Large intestine (tissue), 3 donors: ENCODE measurements around the gene CD81. TPM values are rescaled to one million over a fixed set of nuclear protein-coding genes. Genes with fewer than 3 reads are reported as not detected.

Experiments used
- DNase-seq, 2 donors: peaks; one replicate each; pipeline versions ENCODE4 v3.0.0 to v3.0.0-alpha.2; 2013
- H3K27ac ChIP-seq: one replicate; pipeline ENCODE4 v1.5.1; 2013; ENCODE audit warnings: low read length
- H3K27me3 ChIP-seq: 2 replicates; pipeline ENCODE4 v1.6.1; 2013; ENCODE audit warnings: low read length; ENCODE audit not compliant: control insufficient read depth, insufficient read depth
- H3K36me3 ChIP-seq: 2 replicates; pipeline ENCODE4 v1.6.1; 2013; ENCODE audit warnings: low read length; ENCODE audit not compliant: control insufficient read depth, insufficient read depth
- H3K4me1 ChIP-seq: one replicate; pipeline ENCODE4 v1.6.1; 2013; ENCODE audit warnings: low read length; ENCODE audit not compliant: control insufficient read depth, insufficient read depth
- H3K4me3 ChIP-seq: one replicate; pipeline ENCODE4 v1.5.1; 2013; ENCODE audit warnings: low read length
- H3K9me3 ChIP-seq: one replicate; pipeline ENCODE4 v1.6.1; 2013; ENCODE audit warnings: mild to moderate bottlenecking, low read depth, low read length, moderate library complexity; ENCODE audit not compliant: control insufficient read depth
- WGBS: methylation state at CpG from one replicate; pipeline ENCODE4 v1.1.5; 2013; ENCODE audit warnings: low lambda C conversion rate; ENCODE audit not compliant: insufficient coverage; 5-methylcytosine and 5-hydroxymethylcytosine counted together
- polyA plus RNA-seq: library from polyadenylated mRNA; unstranded; fragments of 120-200 nt; gene quantifications from one replicate; pipeline ENCODE4 v1.2.1, GENCODE V29; 2013

Gene CD81
- polyA plus RNA-seq, 1 donor, result 292 TPM

GRCh38 chr11:2390091-2390724 is 13.1 kb downstream of the CD81 start:
- H3K4me3 ChIP-seq, result no peak overlapping the region
- no peak overlapping the region for H3K27ac ChIP-seq
- no peak for DNase-seq
- WGBS, result no CpG with 5 or more reads among the region's 23 CpGs
- H3K27me3 ChIP-seq, result no peaks in the 10 kb centered on the region
- H3K4me1 ChIP-seq, result peaks cover 17% of the 10 kb centered on the region
- H3K36me3 ChIP-seq, result peaks cover 66% of the 10 kb centered on the region
- H3K9me3 ChIP-seq, result no peaks in the 10 kb centered on the region

GRCh38 chr11:2390725-2391151 is 13.6 kb downstream of the CD81 start:
- no peak for DNase-seq
- H3K4me3 ChIP-seq, result no peak overlapping the region
- H3K27me3 ChIP-seq, result no peaks in the 10 kb centered on the region
- peaks cover 17% of the 10 kb centered on the region for H3K4me1 ChIP-seq
- peaks cover 65% of the 10 kb centered on the region for H3K36me3 ChIP-seq
- no peak overlapping the region for H3K27ac ChIP-seq
- no peaks in the 10 kb centered on the region for H3K9me3 ChIP-seq
- no CpG with 5 or more reads among the region's 8 CpGs for WGBS

GRCh38 chr11:2391181-2391975 is 14.3 kb downstream of the CD81 start:
- Histone ChIP-seq H3K9me3 (no peaks in the 10 kb centered on the region), H3K27me3 (no peaks in the 10 kb centered on the region), H3K4me1 (peaks cover 17% of the 10 kb centered on the region), H3K36me3 (peaks cover 67% of the 10 kb centered on the region), H3K4me3 (no peak overlapping the region), H3K27ac (no peak overlapping the region)
- no peak for DNase-seq
- no CpG with 5 or more reads among the region's 20 CpGs for WGBS

- Histone ChIP-seq H3K27ac (no peak overlapping the region), H3K36me3 (peaks cover 74% of the 10 kb centered on the region), H3K4me3 (no peak overlapping the region), H3K4me1 (peaks cover 17% of the 10 kb centered on the region), H3K27me3 (no peaks in the 10 kb centered on the region), H3K9me3 (no peaks in the 10 kb centered on the region)
- WGBS, result no CpG with 5 or more reads among the region's 26 CpGs
- no peak for DNase-seq
These were observed 15.3 kb downstream of the CD81 start for GRCh38 chr11:2392241-2392959.

- Histone ChIP-seq H3K27ac (no peak overlapping the region), H3K4me1 (peaks cover 15% of the 10 kb centered on the region), H3K9me3 (no peaks in the 10 kb centered on the region), H3K36me3 (peaks cover 78% of the 10 kb centered on the region), H3K27me3 (no peaks in the 10 kb centered on the region), H3K4me3 (no peak overlapping the region)
- no CpG with 5 or more reads among the region's 27 CpGs for WGBS
- no peak for DNase-seq
These were observed 16.2 kb downstream of the CD81 start for GRCh38 chr11:2393111-2393868.

GRCh38 chr11:2393941-2394817 is 17.1 kb downstream of the CD81 start:
- Histone ChIP-seq H3K9me3 (no peaks in the 10 kb centered on the region), H3K27me3 (no peaks in the 10 kb centered on the region), H3K4me3 (no peak overlapping the region), H3K27ac (no peak overlapping the region), H3K36me3 (peaks cover 77% of the 10 kb centered on the region), H3K4me1 (peaks cover 15% of the 10 kb centered on the region)
- WGBS, result 60% methylated on average over 1 of the region's 34 CpGs
- no peak for DNase-seq

- no peak overlapping the region for H3K27ac ChIP-seq
- DNase-seq, result no peak
- H3K36me3 ChIP-seq, result peaks cover 76% of the 10 kb centered on the region
- peaks cover 13% of the 10 kb centered on the region for H3K4me1 ChIP-seq
- no peak overlapping the region for H3K4me3 ChIP-seq
- H3K27me3 ChIP-seq, result no peaks in the 10 kb centered on the region
- no peaks in the 10 kb centered on the region for H3K9me3 ChIP-seq
- no CpG with 5 or more reads among the region's 8 CpGs for WGBS
These were observed 17.7 kb downstream of the CD81 start for GRCh38 chr11:2394818-2395105.

GRCh38 chr11:2395211-2395730 is 18.2 kb downstream of the CD81 start:
- H3K27me3 ChIP-seq, result no peaks in the 10 kb centered on the region
- DNase-seq, result no peak
- WGBS, result no CpG with 5 or more reads among the region's 26 CpGs
- peaks cover 71% of the 10 kb centered on the region for H3K36me3 ChIP-seq
- no peak overlapping the region for H3K27ac ChIP-seq
- H3K9me3 ChIP-seq, result no peaks in the 10 kb centered on the region
- H3K4me3 ChIP-seq, result no peak overlapping the region
- H3K4me1 ChIP-seq, result peaks cover 13% of the 10 kb centered on the region

- Histone ChIP-seq H3K4me1 (peaks cover 13% of the 10 kb centered on the region), H3K4me3 (no peak overlapping the region), H3K27ac (no peak overlapping the region), H3K9me3 (no peaks in the 10 kb centered on the region), H3K36me3 (peaks cover 67% of the 10 kb centered on the region), H3K27me3 (no peaks in the 10 kb centered on the region)
- no peak for DNase-seq
- WGBS, result no CpG with 5 or more reads among the region's 17 CpGs
These were observed 18.7 kb downstream of the CD81 start for GRCh38 chr11:2395856-2396255.
